HCT116 (cell line): ENCODE data around the gene EIF1AD. TPM values are rescaled to one million over a fixed set of nuclear protein-coding genes. Genes with fewer than 3 reads are reported as not detected.

Source experiments
- ATAC-seq: fragments of 200-7000 bp; cut with Tn5 transposase; 2 replicates; pipeline ENCODE4 v1.9.1; 2020; ENCODE audit warnings: mild to moderate bottlenecking, moderate library complexity
- BruUV-seq: library from RNA; stranded (reverse); fragments of 400-500 nt; replicated peaks from 2 replicates; lab custom pipeline; 2021; lab: Mats Ljungman, UMichigan
- CTCF ChIA-PET: fragments of 300-600 bp; sonication (Branson Sonifier 250); formaldehyde crosslinking; loops from one replicate; lab custom pipeline; 2021; ENCODE audit warnings: antibody characterized with exemption; lab: Charles Lee
- POLR2A ChIA-PET: fragments of 300-600, 350-600 bp; sonication (Branson Sonifier 250); formaldehyde crosslinking; loops from one replicate; lab custom pipeline; 2021; ENCODE audit warnings: antibody characterized with exemption; lab: Charles Lee
- RAD21 ChIA-PET, 2 experiments: fragments of 300-600 bp; sonication (Branson Sonifier 250); formaldehyde crosslinking; loops; one replicate each; lab custom pipeline; 2023; ENCODE audit warnings: low total read pairs in 2 of 2; ENCODE audit not compliant: uncharacterized antibody in 2 of 2, unreplicated experiment in 2 of 2, low non-redundant PET in 1 of 2; lab: Charles Lee
- DNase-seq: peaks from one replicate; pipeline ENCODE4 v3.0.0-alpha.2; 2010; ENCODE audit warnings: low read depth, low spot score
- H2AFZ ChIP-seq: fragments of 200-600 bp; shearing (Covaris generic), sonication (generic); 2 replicates; pipeline ENCODE4 v1.6.1; 2017; ENCODE audit warnings: low read depth, mixed run types, mixed read lengths, antibody characterized with exemption, low read length; ENCODE audit not compliant: poor library complexity, severe bottlenecking
- H3K27ac ChIP-seq: 2 replicates; pipeline ENCODE4 v1.5.1; 2012; ENCODE audit warnings: low read depth, low read length
- H3K27me3 ChIP-seq: fragments of 200-600 bp; sonication (generic); 2 replicates; pipeline ENCODE4 v1.6.1; 2016; ENCODE audit warnings: mixed run types, low read length, mixed read lengths; ENCODE audit not compliant: insufficient read depth
- H3K36me3 ChIP-seq, 2 experiments: fragments of 200-500 bp in 1 of 2; fragments of 200-600 bp in 1 of 2; sonication (Bioruptor generic) in 1 of 2; sonication (generic) in 1 of 2; 2 replicates each; pipeline versions ENCODE4 v1.5.1 to v1.6.1; 2014 to 2016; ENCODE audit warnings: low read length in 2 of 2, inconsistent platforms in 1 of 2, mixed read lengths in 1 of 2, mixed run types in 1 of 2; ENCODE audit not compliant: insufficient read depth in 2 of 2, control insufficient read depth in 1 of 2
- H3K4me1 ChIP-seq, 2 experiments: fragments of 200-600 bp in 1 of 2; sonication (generic) in 1 of 2; 2 replicates each; pipeline versions ENCODE4 v1.5.1 to v1.6.1; 2012 to 2017; ENCODE audit warnings: low read length in 2 of 2, inconsistent platforms in 1 of 2, mild to moderate bottlenecking in 1 of 2, mixed read lengths in 1 of 2, mixed run types in 1 of 2, moderate library complexity in 1 of 2; ENCODE audit not compliant: insufficient read depth in 2 of 2, control insufficient read depth in 1 of 2
- H3K4me2 ChIP-seq: fragments of 200-600 bp; sonication (generic); 2 replicates; pipeline ENCODE4 v1.6.1; 2017; ENCODE audit warnings: mixed run types, low read length, mixed read lengths
- H3K4me3 ChIP-seq, 2 experiments: fragments of 200-600 bp in 1 of 2; sonication (generic) in 1 of 2; replicated peaks in 1 of 2; 2 replicates each; pipeline ENCODE4 v1.5.1; 2011 to 2016; ENCODE audit warnings: low read length in 2 of 2, control low read depth in 1 of 2, low read depth in 1 of 2, mild to moderate bottlenecking in 1 of 2, mixed read lengths in 1 of 2, mixed run types in 1 of 2
- H3K79me2 ChIP-seq: fragments of 200-600 bp; sonication (generic); 2 replicates; pipeline ENCODE4 v1.6.1; 2017; ENCODE audit warnings: mild to moderate bottlenecking, mixed run types, low read length, moderate library complexity, mixed read lengths; ENCODE audit not compliant: insufficient read depth
- H3K9ac ChIP-seq: fragments of 200-600 bp; sonication (generic); 2 replicates; pipeline ENCODE4 v1.6.1; 2016; ENCODE audit warnings: low read length, mixed read lengths
- H3K9me2 ChIP-seq: fragments of 200-600 bp; sonication (generic), shearing (Covaris generic); 2 replicates; pipeline ENCODE4 v1.6.1; 2017; ENCODE audit warnings: mixed run types, mild to moderate bottlenecking, moderate library complexity; ENCODE audit not compliant: insufficient read depth
- H3K9me3 ChIP-seq, 2 experiments: fragments of 200-500 bp in 1 of 2; fragments of 200-600 bp in 1 of 2; sonication (Bioruptor generic) in 1 of 2; sonication (generic) in 1 of 2; 2 replicates each; pipeline ENCODE4 v1.6.1; 2014 to 2017; ENCODE audit warnings: low read length in 2 of 2, mixed read lengths in 2 of 2, inconsistent platforms in 1 of 2, low read depth in 1 of 2, mild to moderate bottlenecking in 1 of 2, mixed run types in 1 of 2, moderate library complexity in 1 of 2; ENCODE audit not compliant: control insufficient read depth in 1 of 2, insufficient read depth in 1 of 2
- H4K20me1 ChIP-seq: fragments of 200-600 bp; sonication (generic), shearing (Covaris generic); 2 replicates; pipeline ENCODE4 v1.6.1; 2017; ENCODE audit warnings: mixed run types, mild to moderate bottlenecking, moderate library complexity; ENCODE audit not compliant: insufficient read depth
- CBX3 ChIP-seq: IDR thresholded peaks from 2 replicates; pipeline ENCODE4 v1.6.1; 2012; ENCODE audit warnings: low read depth
- CEBPB ChIP-seq: IDR thresholded peaks from 2 replicates; pipeline ENCODE4 v1.6.1; 2012; ENCODE audit warnings: low read depth
- CTCF ChIP-seq, 3 experiments: fragments of 200-600 bp in 1 of 3; sonication (generic) in 1 of 3; IDR thresholded peaks in 2 of 3; conservative IDR thresholded peaks in 1 of 3; 2 replicates each; pipeline ENCODE4 v1.5.1; 2012 to 2017; ENCODE audit warnings: low read depth in 2 of 3, low read length in 2 of 3, antibody characterized with exemption in 1 of 3, borderline replicate concordance in 1 of 3, control low read depth in 1 of 3, mild to moderate bottlenecking in 1 of 3, mixed read lengths in 1 of 3, mixed run types in 1 of 3, moderate library complexity in 1 of 3; ENCODE audit not compliant: insufficient read depth in 1 of 3
- ELF1 ChIP-seq: IDR thresholded peaks from 2 replicates; pipeline ENCODE4 v1.6.1; 2012; ENCODE audit warnings: low read depth, borderline replicate concordance
- EZH2 ChIP-seq: fragments of 200-600 bp; sonication (generic); IDR thresholded peaks from 2 replicates; pipeline ENCODE4 v1.6.1; 2017; ENCODE audit warnings: antibody characterized with exemption, mixed run types
- EZH2phosphoT487 ChIP-seq: fragments of 200-600 bp; IDR thresholded peaks from 2 replicates; pipeline ENCODE4 v1.6.1; 2018; ENCODE audit warnings: antibody characterized with exemption, borderline replicate concordance
- MAX ChIP-seq: IDR thresholded peaks from 2 replicates; pipeline ENCODE4 v1.6.1; 2012
- POLR2AphosphoS5 ChIP-seq: IDR thresholded peaks from 2 replicates; pipeline ENCODE4 v1.6.1; 2011; ENCODE audit warnings: mild to moderate bottlenecking, low read depth, low read length, moderate library complexity
- RAD21 ChIP-seq: IDR thresholded peaks from 2 replicates; pipeline ENCODE4 v1.6.1; 2012; ENCODE audit warnings: low read depth, mild to moderate bottlenecking
- SIN3A ChIP-seq: IDR thresholded peaks from 2 replicates; pipeline ENCODE4 v1.6.1; 2012; ENCODE audit warnings: low read depth
- YY1 ChIP-seq: IDR thresholded peaks from 2 replicates; pipeline ENCODE4 v1.6.1; 2011; ENCODE audit warnings: low read length, low read depth, moderate library complexity, mild to moderate bottlenecking; ENCODE audit not compliant: insufficient replicate concordance; ENCODE audit errors: extremely low read depth
- ZFX ChIP-seq: fragments of 450-650 bp; IDR thresholded peaks from 2 replicates; pipeline ENCODE4 v1.6.1; 2017
- intact Hi-C: fragments of 100-400 bp; cut with micrococcal nuclease; formaldehyde crosslinking; loops from 2 replicates; pipeline ENCODE4 v1.10.0; 2022
- total RNA-seq: library from RNA; stranded (reverse); gene quantifications from one replicate; pipeline ENCODE4 v1.2.1, GENCODE V29; 2021; ENCODE audit not compliant: unreplicated experiment
- TF ChIP-seq, protein P1 (sequence below): IDR thresholded peaks from 2 replicates; pipeline ENCODE4 v1.6.1; 2012

EIF1AD gene
- total RNA-seq, 1 experiment from 2014 or later: 45.5 TPM

DNA sequence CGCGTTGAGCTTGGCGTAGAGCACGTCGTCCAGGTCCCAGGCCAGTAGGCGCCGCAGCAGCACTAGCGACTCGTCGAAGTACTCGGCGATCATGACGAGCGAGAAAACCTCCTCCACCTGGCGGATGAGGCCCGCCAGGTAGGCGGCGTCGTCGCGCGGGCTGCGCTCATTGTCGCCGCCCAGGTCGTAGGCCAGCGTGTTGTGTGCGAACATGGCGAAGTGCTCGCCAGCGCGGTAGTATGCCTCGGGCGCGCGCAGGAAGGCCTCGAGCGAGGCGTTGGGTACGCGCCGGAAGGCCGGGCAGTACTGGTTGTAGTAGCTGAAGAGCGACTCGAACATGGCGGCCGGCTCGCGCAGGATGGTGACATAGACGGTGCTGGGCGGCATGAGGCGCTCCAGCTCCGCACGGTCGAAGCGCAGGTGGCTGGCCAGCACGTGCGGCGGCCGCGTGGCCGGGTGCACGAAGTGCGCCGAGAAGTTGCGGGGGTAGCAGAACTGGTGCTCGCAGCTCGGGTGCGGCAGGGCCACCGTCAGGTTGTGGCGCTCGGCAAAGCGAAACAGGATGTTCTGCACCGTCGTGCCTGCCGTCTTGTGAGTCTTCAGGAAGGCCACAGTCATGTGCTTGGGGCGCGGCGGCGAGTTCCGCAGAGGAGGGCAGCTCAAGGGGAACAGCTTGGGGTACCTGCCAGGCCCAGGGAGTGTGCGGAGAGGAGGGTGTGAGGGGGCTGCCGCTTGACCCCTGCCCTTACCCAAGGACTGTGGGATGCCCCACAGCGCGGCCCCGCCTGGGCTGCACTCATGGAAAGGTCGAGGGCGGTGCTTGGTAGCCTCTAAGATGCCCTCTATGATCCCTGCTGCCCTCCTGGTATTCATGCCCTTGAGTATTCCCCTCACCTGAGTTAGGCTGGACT lies 41.3 kb upstream of the EIF1AD start:
- intact Hi-C loops: no loop called here
- TF ChIP-seq POLR2AphosphoS5 (no peak), YY1 (no peak), CTCF (IDR thresholded peaks at IDR 0.05 in 2 of 3, conservative IDR thresholded peaks at IDR 0.05 in 1 of 3; ENCODE audit: borderline replicate concordance in 1 of 3, insufficient read depth in 1 of 3, low read depth in 2 of 3, low read length in 2 of 3) (no peak), MAX (no peak), EZH2phosphoT487 (no peak), RAD21 (no peak), EZH2 (no peak), ZFX (no peak), ELF1 (no peak), CBX3 (no peak), SIN3A (no peak), CEBPB (no peak)
- TF ChIP-seq, protein P1, sequence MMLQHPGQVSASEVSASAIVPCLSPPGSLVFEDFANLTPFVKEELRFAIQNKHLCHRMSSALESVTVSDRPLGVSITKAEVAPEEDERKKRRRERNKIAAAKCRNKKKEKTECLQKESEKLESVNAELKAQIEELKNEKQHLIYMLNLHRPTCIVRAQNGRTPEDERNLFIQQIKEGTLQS: no peak
- TF ChIP-seq, all 23 proteins: peak for 0

More for the DNA sequence above, 41.3 kb upstream of the EIF1AD start:
- Histone ChIP-seq H3K9me3 (no peaks in the 10 kb centered on the region), H3K36me3 (no peaks in the 10 kb centered on the region), H3K4me2 (no peak overlapping the region), H3K79me2 (no peaks in the 10 kb centered on the region), H3K4me1 (peaks cover 6 to 9% of the 10 kb centered on the region in 2 experiments; a peak in 3 of 4 replicates), H3K9me2 (no peaks in the 10 kb centered on the region), H3K4me3 (no peak overlapping the region), H3K27me3 (no peaks in the 10 kb centered on the region), H2AFZ (no peak overlapping the region), H3K27ac (no peak overlapping the region), H3K9ac (no peak overlapping the region), H4K20me1 (no peaks in the 10 kb centered on the region)
- ATAC-seq: no peak
- DNase-seq: no peak
- ChIA-PET CTCF (interaction anchor here (1.9 to 2.2 kb wide), 2 partner anchors 21 to 25 kb away, joined by 6 to 14 read pairs; no protein-coding TSS in a partner anchor), RAD21 (no interaction called here), POLR2A (no interaction called here)
- BruUV-seq: no TSS peak
